GM12878 (cell line): Measurements from ENCODE around the gene UGT2B10.

Experiments
- CTCF ChIP-seq, 3 experiments: IDR thresholded peaks in 2 of 3; conservative IDR thresholded peaks in 1 of 3; 2 replicates each; pipeline ENCODE4 v1.5.1; 2011; ENCODE audit warnings: low read depth in 3 of 3, low read length in 3 of 3, mild to moderate bottlenecking in 3 of 3, control low read depth in 2 of 3, moderate library complexity in 2 of 3, inconsistent platforms in 1 of 3, mixed read lengths in 1 of 3; ENCODE audit not compliant: control insufficient read depth in 2 of 3, insufficient read depth in 1 of 3; ENCODE audit errors: extremely low read depth in 1 of 3
- ELK1 ChIP-seq: IDR thresholded peaks from 2 replicates; pipeline ENCODE4 v1.6.1; 2012; ENCODE audit warnings: low read depth, low read length, improper control_type of control experiment
- FOS ChIP-seq: IDR thresholded peaks from 3 replicates; pipeline ENCODE4 v1.6.1; 2011; ENCODE audit warnings: borderline replicate concordance; ENCODE audit not compliant: insufficient read length; ENCODE audit errors: extremely low read depth
- SMAD5 ChIP-seq: IDR thresholded peaks from 2 replicates; pipeline ENCODE4 v1.6.1; 2016; ENCODE audit warnings: antibody characterized with exemption, low read depth
- TAF1 ChIP-seq: IDR thresholded peaks from 2 replicates; pipeline ENCODE4 v1.6.1; 2011; ENCODE audit warnings: mild to moderate bottlenecking, low read depth, low read length, borderline replicate concordance
- TF ChIP-seq, protein P1 (sequence below): IDR thresholded peaks from 2 replicates; pipeline ENCODE4 v1.6.1; 2011; ENCODE audit warnings: low read depth, low read length, improper control_type of control experiment, borderline replicate concordance

GRCh38 chr4:68861057-68861456, 45.3 kb downstream of the UGT2B10 start:
- TF ChIP-seq SMAD5 (no peak), FOS (no peak), CTCF (IDR thresholded peaks at IDR 0.05 in 2 of 3, conservative IDR thresholded peaks at IDR 0.05 in 1 of 3; ENCODE audit: control insufficient read depth in 2 of 3, extremely low read depth in 1 of 3, insufficient read depth in 1 of 3, low read depth in 3 of 3, low read length in 3 of 3) (no peak), ELK1 (no peak), TAF1 (no peak)
- TF ChIP-seq, protein P1, sequence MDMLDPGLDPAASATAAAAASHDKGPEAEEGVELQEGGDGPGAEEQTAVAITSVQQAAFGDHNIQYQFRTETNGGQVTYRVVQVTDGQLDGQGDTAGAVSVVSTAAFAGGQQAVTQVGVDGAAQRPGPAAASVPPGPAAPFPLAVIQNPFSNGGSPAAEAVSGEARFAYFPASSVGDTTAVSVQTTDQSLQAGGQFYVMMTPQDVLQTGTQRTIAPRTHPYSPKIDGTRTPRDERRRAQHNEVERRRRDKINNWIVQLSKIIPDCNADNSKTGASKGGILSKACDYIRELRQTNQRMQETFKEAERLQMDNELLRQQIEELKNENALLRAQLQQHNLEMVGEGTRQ, result no peak
